Right forelimb (tissue), 1 donor: ENCODE measurements around the gene SLC66A2.
A peak's percentile ranks its signal among the peaks of the same experiment; 100 is the strongest.

ENCODE experiments used
- DNase-seq: peaks from one replicate; pipeline ENCODE4 v3.0.0-alpha.2; 2018

Gene SLC66A2

GRCh38 chr18:79949697-79950487 is 1.6 kb downstream of the SLC66A2 start:
- peak; percentile 42 for DNase-seq

GRCh38 chr18:79948719-79949411 is 2.6 kb downstream of the SLC66A2 start:
- DNase-seq: peak; percentile 32

GRCh38 chr18:79947881-79948610 is 3.4 kb downstream of the SLC66A2 start:
- DNase-seq: peak; percentile 2

- peak; percentile 24 for DNase-seq
Observed at GRCh38 chr18:79947054-79947755, 4.2 kb downstream of the SLC66A2 start.

GRCh38 chr18:79945118-79946042 is 6.1 kb downstream of the SLC66A2 start:
- no peak for DNase-seq

- no peak for DNase-seq
Observed at GRCh38 chr18:79944746-79945117, 6.7 kb downstream of the SLC66A2 start.

- no peak for DNase-seq
Observed at GRCh38 chr18:79944126-79944731, 7.2 kb downstream of the SLC66A2 start.

GRCh38 chr18:79943608-79944125 is 7.8 kb downstream of the SLC66A2 start:
- no peak for DNase-seq

- DNase-seq: no peak
Observed at GRCh38 chr18:79942786-79943607, 8.5 kb downstream of the SLC66A2 start.

- no peak for DNase-seq
Observed at GRCh38 chr18:79942211-79942610, 9.2 kb downstream of the SLC66A2 start.

- no peak for DNase-seq
Observed at GRCh38 chr18:79941473-79942119, 9.9 kb downstream of the SLC66A2 start.

GRCh38 chr18:79940814-79941472 is 10.5 kb downstream of the SLC66A2 start:
- no peak for DNase-seq

GRCh38 chr18:79940126-79940813 is 11.2 kb downstream of the SLC66A2 start:
- no peak for DNase-seq

GRCh38 chr18:79939096-79939495 is 12.4 kb downstream of the SLC66A2 start:
- no peak for DNase-seq

- no peak for DNase-seq
Observed at GRCh38 chr18:79938196-79938595, 13.3 kb downstream of the SLC66A2 start.

- DNase-seq: no peak
Observed at GRCh38 chr18:79937103-79937860, 14.2 kb downstream of the SLC66A2 start.

GRCh38 chr18:79936641-79937040 is 14.8 kb downstream of the SLC66A2 start:
- no peak for DNase-seq

- DNase-seq: no peak
Observed at GRCh38 chr18:79935925-79936324, 15.5 kb downstream of the SLC66A2 start.
